Kidney epithelial cell (primary cell): Measurements from ENCODE around the gene ALK. TPM values are rescaled to one million over a fixed set of nuclear protein-coding genes. Genes with fewer than 3 reads are reported as not detected.

ENCODE experiments used
- DNase-seq: peaks from one replicate; pipeline ENCODE4 v3.0.0-alpha.2; 2010; ENCODE audit warnings: low read depth
- H3K27me3 ChIP-seq: 2 replicates; pipeline ENCODE4 v1.6.0; 2011; ENCODE audit warnings: low read length; ENCODE audit not compliant: control insufficient read depth, insufficient read depth
- H3K36me3 ChIP-seq: 2 replicates; pipeline ENCODE4 v1.5.1; 2011; ENCODE audit warnings: low read length; ENCODE audit not compliant: control insufficient read depth, insufficient read depth
- H3K4me3 ChIP-seq: 2 replicates; pipeline ENCODE4 v1.5.1; 2011; ENCODE audit warnings: low read depth, mild to moderate bottlenecking, control low read depth, low read length
- total RNA-seq: library from RNA; depleted of rRNA; stranded (reverse); fragments of >200 nt; gene quantifications from 2 replicates; pipeline ENCODE4 v1.2.3, GENCODE V29; 2015
- TF ChIP-seq, protein P1 (sequence below): IDR thresholded peaks from 2 replicates; pipeline ENCODE4 v1.5.1; 2011; ENCODE audit warnings: mild to moderate bottlenecking, moderate library complexity, low read length, control low read depth, inconsistent platforms; ENCODE audit not compliant: insufficient read depth, poor library complexity, severe bottlenecking

ALK gene
- total RNA-seq, 1 donor from 2014 or later = not detected

DNA sequence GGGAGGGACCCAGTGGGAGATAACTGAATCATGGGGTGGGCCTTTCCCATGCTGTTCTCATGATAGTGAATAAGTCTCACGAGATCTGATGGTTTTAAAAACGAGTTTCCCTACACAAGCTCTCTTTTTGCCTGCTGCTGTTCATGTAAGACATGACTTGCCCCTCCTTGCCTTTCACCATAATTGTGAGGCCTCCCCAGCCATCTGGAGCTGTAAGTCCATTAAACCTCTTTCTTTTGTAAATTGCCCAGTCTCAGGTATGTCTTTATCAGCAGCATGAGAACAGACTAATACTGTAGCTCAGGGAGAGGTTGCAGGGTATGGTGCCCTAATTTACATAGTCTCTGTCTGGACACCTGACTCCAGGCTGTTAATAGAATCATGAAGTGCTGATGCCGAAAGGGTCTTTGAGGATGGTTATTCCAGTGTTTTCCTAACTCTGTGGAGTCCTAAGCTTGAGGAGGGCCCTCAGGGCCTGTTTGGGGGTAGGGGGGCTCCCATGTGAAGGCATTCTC is 343.2 kb downstream of the ALK start:
- DNase-seq = no peak
- TF ChIP-seq, protein P1, sequence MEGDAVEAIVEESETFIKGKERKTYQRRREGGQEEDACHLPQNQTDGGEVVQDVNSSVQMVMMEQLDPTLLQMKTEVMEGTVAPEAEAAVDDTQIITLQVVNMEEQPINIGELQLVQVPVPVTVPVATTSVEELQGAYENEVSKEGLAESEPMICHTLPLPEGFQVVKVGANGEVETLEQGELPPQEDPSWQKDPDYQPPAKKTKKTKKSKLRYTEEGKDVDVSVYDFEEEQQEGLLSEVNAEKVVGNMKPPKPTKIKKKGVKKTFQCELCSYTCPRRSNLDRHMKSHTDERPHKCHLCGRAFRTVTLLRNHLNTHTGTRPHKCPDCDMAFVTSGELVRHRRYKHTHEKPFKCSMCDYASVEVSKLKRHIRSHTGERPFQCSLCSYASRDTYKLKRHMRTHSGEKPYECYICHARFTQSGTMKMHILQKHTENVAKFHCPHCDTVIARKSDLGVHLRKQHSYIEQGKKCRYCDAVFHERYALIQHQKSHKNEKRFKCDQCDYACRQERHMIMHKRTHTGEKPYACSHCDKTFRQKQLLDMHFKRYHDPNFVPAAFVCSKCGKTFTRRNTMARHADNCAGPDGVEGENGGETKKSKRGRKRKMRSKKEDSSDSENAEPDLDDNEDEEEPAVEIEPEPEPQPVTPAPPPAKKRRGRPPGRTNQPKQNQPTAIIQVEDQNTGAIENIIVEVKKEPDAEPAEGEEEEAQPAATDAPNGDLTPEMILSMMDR = no peak
- Histone ChIP-seq H3K36me3 (no peaks in the 10 kb centered on the region), H3K27me3 (peaks cover 5% of the 10 kb centered on the region), H3K4me3 (no peak overlapping the region)

DNA sequence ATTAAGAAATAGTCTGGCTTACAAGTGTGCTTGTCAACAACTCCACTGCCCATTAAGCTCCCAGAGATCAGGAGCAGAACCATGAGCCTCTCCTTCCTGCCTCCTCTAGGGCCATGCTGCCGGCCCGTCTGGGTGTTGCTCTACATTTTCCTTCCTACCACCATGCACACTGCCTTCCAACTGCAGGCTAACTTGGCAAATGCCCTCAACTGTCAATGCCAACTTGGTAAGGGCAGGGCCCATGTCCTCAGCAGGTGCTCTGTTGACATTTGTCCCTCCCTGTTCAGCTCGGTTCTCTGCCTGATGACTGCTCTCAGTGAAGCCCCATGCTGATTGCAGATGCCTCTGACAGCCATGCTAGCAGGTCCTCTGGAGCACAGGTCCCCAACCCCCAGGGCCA is 345.2 kb downstream of the ALK start:
- Histone ChIP-seq H3K4me3 (no peak overlapping the region), H3K36me3 (no peaks in the 10 kb centered on the region), H3K27me3 (peaks cover 5% of the 10 kb centered on the region)
- TF ChIP-seq, protein P1 = no peak
- DNase-seq = no peak

DNA sequence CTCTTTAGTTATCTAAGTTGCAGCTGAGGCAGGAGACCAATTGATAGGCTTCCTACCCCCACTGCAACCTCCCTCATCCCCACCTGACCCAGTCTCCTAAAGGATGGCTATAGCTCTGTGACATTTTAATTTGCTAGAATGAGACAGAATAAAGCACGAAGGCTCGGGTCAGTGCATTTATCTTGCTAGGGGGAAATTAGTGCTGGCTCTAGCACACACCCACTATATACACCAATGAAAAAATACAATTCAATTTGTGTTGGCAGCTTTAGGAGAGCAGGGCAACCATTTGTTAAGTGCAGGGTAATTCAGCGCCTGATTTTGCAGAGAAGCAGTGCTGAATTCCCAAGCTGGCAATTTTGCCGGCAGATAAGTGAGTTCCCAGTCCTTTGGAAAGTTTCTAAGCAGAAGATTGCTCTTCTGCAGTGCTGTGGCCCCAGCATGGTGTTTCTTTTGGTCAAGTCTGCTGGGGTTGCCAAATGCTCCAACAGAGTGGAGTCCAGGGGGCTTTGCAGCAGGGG is 346.0 kb downstream of the ALK start:
- Histone ChIP-seq H3K36me3 (no peaks in the 10 kb centered on the region), H3K4me3 (no peak overlapping the region), H3K27me3 (peaks cover 5% of the 10 kb centered on the region)
- DNase-seq = no peak
- TF ChIP-seq, protein P1 = no peak

DNA sequence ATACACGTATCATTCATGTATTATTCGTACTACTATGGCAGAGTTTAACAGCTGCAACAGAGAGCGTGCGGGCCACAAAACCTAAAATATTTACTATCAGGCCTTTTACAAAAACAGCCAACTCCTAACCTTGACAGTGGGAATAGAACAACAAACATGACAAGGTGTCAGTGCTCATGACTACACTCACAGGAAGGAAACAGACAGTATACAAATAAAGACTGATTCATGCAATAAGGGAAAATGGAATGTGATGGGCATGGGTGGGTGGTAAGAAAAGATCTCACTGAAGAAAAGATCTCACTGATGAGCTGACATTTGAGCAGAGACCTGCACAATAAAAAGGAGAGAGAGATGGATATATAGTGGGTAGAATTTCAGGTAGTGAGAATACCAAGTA is 347.8 kb downstream of the ALK start:
- no peak for DNase-seq
- Histone ChIP-seq H3K4me3 (no peak overlapping the region), H3K27me3 (peaks cover 2% of the 10 kb centered on the region), H3K36me3 (no peaks in the 10 kb centered on the region)
- TF ChIP-seq, protein P1 = no peak

DNA sequence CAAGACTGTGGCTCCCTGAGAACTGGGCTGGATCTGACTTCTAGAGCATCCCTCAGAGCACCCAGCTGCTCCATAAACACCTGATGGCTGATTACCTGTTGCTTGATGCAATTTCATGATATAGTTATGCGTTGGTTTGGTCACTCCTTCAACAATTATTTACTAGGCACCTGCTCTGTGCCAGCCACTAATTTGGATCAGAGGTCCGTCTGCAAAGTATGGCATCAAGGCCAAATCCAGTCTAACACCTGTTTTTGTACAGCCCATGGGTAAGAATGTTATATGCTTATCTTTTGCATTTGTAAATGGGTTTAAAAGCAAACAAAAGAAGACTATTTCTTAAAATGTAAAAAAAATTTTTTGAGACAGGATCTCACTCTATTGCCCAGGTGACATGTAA is 348.2 kb downstream of the ALK start:
- no peak overlapping the region for H3K4me3 ChIP-seq
- no peaks in the 10 kb centered on the region for H3K36me3 ChIP-seq
- DNase-seq = no peak
- peaks cover 2% of the 10 kb centered on the region for H3K27me3 ChIP-seq
- TF ChIP-seq, protein P1 = no peak

DNA sequence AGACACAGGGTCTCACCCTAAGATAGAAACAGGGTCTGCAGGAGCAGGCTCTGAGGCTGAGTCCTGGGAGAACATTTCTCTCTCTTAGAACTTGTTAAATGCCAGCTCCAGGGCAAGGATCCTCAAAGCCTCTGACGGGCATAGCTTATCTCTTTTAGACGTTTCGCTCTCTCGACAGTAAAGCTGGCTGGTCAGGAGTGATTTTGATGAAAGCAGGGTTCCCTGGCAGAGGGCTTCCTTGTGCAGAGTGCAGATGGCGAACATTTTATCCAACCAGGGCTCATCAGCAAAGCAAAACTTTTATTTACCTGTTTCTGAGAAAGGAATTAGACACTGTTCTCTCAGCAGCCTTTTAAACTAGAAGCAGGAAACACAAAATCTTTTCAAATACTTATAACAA is 350.8 kb downstream of the ALK start:
- TF ChIP-seq, protein P1 = no peak
- H3K27me3 ChIP-seq = peaks cover 2% of the 10 kb centered on the region
- DNase-seq = no peak
- H3K36me3 ChIP-seq = no peaks in the 10 kb centered on the region
- no peak overlapping the region for H3K4me3 ChIP-seq
